Measurements from ENCODE around the gene GLIPR2. TPM values are rescaled to one million over a fixed set of nuclear protein-coding genes. Genes with fewer than 3 reads are reported as not detected.
"Not testable (repeated sequence)": the region's sequence is repeated elsewhere in the genome, so short reads cannot be mapped to it uniquely, and the experiment has no call there.

The GLIPR2 gene
- total RNA-seq, 1 donor from 2014 or later: 52.2 TPM

- no peak for DNase-seq (ENCODE audit: low read depth in 2 of 2)
Observed at GRCh38 chr9:36143245-36143641, 6.7 kb downstream of the GLIPR2 start.

GRCh38 chr9:36144309-36145232, 8.0 kb downstream of the GLIPR2 start:
- DNase-seq (ENCODE audit: low read depth in 2 of 2): no peak

- no peak for DNase-seq (ENCODE audit: low read depth in 2 of 2)
Observed at GRCh38 chr9:36145970-36146369, 9.4 kb downstream of the GLIPR2 start.

- DNase-seq (ENCODE audit: low read depth in 2 of 2): no peak
Observed at GRCh38 chr9:36146651-36147050, 10.1 kb downstream of the GLIPR2 start.

GRCh38 chr9:36147441-36148175, 11.1 kb downstream of the GLIPR2 start:
- DNase-seq (ENCODE audit: low read depth in 2 of 2): no peak

DNA sequence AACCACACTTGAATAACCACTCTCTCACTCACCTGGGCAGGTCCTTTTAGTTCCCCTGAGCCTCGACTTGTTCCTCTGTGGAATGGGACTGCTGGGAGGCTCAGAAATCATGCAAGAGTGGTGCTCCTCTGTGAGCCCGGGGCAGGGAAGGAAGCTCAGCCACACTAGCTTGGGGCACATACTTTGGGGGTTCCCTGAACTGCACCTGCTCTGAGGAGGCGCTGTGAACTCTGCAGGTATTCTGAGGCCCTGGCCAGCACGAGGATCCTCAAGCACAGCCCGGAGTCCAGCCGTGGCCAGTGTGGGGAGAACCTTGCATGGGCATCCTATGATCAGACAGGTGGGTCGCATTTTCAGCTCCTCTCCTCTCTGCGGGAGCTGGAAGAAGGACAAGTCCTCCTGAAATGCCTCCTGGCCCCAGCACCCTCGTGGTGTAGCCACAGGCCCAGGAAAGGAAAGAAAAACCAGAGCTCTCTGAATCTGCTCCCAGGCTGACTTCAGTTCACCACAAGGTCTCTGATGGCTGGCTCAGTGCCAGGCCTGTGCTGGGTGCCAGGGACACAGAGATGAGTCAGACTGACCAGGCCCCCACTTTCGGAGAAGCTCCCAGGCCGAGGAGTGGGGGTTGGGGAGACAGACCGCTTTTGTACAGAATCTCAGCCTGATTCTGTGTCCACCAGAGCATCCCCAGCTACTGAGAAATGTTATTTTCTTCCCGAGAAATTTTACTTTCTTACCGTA, 11.9 kb downstream of the GLIPR2 start:
- peak; percentile 90 to 96 for DNase-seq (ENCODE audit: low read depth in 2 of 2)

DNA sequence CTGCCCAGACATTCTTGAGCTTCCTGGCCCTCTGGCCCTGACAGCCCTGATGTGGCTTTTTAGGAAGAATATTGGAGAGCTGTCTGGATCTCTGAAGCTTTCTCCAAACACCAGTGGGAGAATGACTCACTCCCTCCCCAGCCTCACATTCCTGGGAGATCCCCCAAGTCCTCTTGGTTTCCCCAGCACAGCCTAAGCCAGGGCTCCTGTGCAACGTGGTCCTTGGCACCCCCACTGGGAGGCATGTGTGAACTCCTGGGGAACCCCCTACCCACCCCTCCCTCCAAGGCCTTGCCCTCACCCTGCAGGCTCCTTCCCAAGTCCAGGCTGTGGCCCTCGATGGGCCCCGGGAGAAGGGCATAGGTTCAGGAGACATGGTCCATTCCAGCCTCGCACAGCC, 12.7 kb downstream of the GLIPR2 start:
- DNase-seq (ENCODE audit: low read depth in 2 of 2): peak in 1 of 2 donors; percentile 80

GRCh38 chr9:36150574-36151315, 14.2 kb downstream of the GLIPR2 start:
- peak; percentile 39 to 45 for DNase-seq (ENCODE audit: low read depth in 2 of 2)

- peak; percentile 73 to 90 for DNase-seq (ENCODE audit: low read depth in 2 of 2)
Observed at GRCh38 chr9:36151316-36152210, 15.0 kb downstream of the GLIPR2 start.

- peak in 1 of 2 donors; percentile 85 for DNase-seq (ENCODE audit: low read depth in 2 of 2)
Observed at GRCh38 chr9:36152741-36153438, 16.4 kb downstream of the GLIPR2 start.

GRCh38 chr9:36153746-36154145, 17.2 kb downstream of the GLIPR2 start:
- DNase-seq (ENCODE audit: low read depth in 2 of 2): no peak

- peak; percentile 63 to 95 for DNase-seq (ENCODE audit: low read depth in 2 of 2)
Observed at GRCh38 chr9:36154331-36154952, 17.9 kb downstream of the GLIPR2 start.

DNA sequence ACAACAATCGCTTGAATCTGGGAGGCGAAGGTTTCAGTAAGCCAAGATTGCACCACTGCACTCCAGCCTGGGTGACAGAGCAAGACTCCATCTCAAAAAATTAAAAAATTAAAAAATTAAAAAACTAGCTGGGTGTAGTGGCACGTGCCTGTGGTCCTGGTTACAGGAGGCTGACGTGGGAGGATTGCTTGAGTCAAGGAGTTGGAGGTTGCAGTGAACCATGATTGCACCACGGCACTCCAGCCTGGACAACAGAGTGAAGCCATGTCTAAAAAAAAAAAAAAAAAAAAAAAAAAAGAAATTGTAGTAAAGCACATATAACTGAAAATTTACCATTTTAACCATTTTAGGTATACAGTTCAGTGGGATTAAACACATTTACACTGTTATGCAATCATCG, 19.6 kb downstream of the GLIPR2 start:
- DNase-seq (ENCODE audit: low read depth in 2 of 2): no peak

- DNase-seq (ENCODE audit: low read depth in 2 of 2): no peak
Observed at GRCh38 chr9:36158122-36158521, 21.6 kb downstream of the GLIPR2 start.

- no peak for DNase-seq (ENCODE audit: low read depth in 2 of 2)
Observed at GRCh38 chr9:36158917-36159316, 22.4 kb downstream of the GLIPR2 start.

GRCh38 chr9:36159509-36159908, 23.0 kb downstream of the GLIPR2 start:
- not testable (repeated sequence) for DNase-seq (ENCODE audit: low read depth in 2 of 2)

DNA sequence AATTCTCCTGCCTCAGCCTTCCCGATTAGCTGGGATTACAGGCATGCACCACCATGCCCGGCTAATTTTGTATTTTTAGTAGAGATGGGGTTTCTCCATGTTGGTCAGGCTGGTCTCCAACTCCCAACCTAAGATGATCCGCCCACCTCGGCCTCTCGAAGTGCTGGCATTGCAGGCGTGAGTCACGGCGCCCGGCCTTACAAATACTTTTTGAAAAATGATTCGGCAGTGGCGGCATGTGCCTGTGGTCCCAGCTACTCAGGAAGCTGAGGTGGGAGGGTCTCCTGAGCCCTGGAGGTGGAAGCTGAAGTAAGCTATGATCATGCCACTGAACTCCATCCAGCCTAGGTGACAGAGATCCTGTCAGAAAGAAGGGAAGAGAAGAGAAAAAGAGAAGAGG, 23.6 kb downstream of the GLIPR2 start:
- DNase-seq (ENCODE audit: low read depth in 2 of 2): not testable (repeated sequence)

DNA sequence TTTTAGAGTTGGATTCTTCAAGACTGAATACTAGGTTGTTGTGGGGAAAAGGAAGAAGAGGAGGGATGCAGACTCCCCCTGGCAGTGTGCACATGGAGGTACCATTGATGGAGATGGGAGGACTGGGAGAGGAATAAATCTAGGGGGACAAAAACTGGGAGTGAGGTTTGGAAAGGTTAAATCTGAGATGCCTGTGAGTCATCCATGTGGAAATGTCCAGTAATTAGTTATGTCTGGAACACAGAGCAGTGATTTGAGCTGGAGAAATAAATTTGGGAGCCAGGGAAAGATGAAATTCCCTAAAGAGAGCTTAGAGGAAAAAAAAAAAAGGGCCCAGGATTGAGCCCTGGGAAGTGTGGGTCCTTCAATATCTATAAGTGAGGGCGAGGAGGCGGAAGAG, 24.7 kb downstream of the GLIPR2 start:
- no peak for DNase-seq (ENCODE audit: low read depth in 2 of 2)

GRCh38 chr9:36162211-36162738, 25.7 kb downstream of the GLIPR2 start:
- no peak for DNase-seq (ENCODE audit: low read depth in 2 of 2)
